ENCODE data around the gene AKR1E2. TPM values are rescaled to one million over a fixed set of nuclear protein-coding genes. Genes with fewer than 3 reads are reported as not detected.
"Not testable (repeated sequence)": the region's sequence is repeated elsewhere in the genome, so short reads cannot be mapped to it uniquely, and the experiment has no call there.

Gene AKR1E2
- total and polyA plus RNA-seq, 2 experiments from 2014 or later = 5.2 to 16.0 TPM

DNA sequence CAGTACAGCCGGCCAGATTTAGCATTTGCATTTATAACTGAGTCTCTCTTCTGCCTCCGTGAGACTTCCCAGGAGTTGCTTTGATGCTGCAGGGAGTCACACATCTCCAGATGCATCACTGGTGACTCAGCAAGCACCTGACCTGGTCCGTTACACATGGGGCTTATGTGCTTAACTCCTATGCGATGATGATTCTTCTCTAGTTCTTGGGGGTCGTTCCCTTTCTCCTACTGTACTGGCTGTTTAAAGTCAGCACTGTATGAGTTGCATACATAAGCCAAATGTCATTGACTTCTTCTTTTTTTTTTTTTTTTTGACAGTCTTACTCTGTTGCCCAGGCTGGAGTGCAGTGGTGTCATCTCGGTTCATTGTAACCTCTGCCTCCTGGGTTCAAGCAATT, 13.0 kb upstream of the AKR1E2 start:
- in situ Hi-C loops (cut with MboI) = no loop called here
- peak; percentile 89 for DNase-seq
- H3K9ac ChIP-seq = no peak overlapping the region
- no peak overlapping the region for H2AFZ ChIP-seq
- no peak overlapping the region for H3K4me3 ChIP-seq
- no peak overlapping the region for H3K4me2 ChIP-seq (ENCODE audit: unreplicated experiment)
- no peaks in the 10 kb centered on the region for H3K9me2 ChIP-seq (ENCODE audit: insufficient read depth)
- H3F3A ChIP-seq (ENCODE audit: insufficient read depth) = peaks cover 18% of the 10 kb centered on the region
- H3K27me3 ChIP-seq (replicated peaks; ENCODE audit: insufficient read depth) = no peaks in the 10 kb centered on the region
- WGBS, 2 experiments (ENCODE audit: low coverage in 1 of 2, low lambda C conversion rate in 2 of 2, missing lambda C conversion rate in 2 of 2) = 31 to 41% methylated on average over 6 of the region's 6 CpGs
- no peaks in the 10 kb centered on the region for H3K36me3 ChIP-seq (ENCODE audit: low read depth)
- TF ChIP-seq EZH2 (IDR thresholded peaks at IDR 0.05; ENCODE audit: insufficient read depth, poor library complexity, severe bottlenecking) = no peak
- TF ChIP-seq EZH2phosphoT487 (IDR thresholded peaks at IDR 0.05; ENCODE audit: insufficient read depth, low read depth) = no peak
- H3K4me1 ChIP-seq (ENCODE audit: insufficient read depth) = peaks cover 32% of the 10 kb centered on the region
- H3K79me2 ChIP-seq (ENCODE audit: insufficient read depth) = no peaks in the 10 kb centered on the region
- no peaks in the 10 kb centered on the region for H3K9me3 ChIP-seq (ENCODE audit: low read depth)
- peak overlapping the region; percentile 23; the same call in 1 of the 2 replicates for H3K27ac ChIP-seq
- no peaks in the 10 kb centered on the region for H4K20me1 ChIP-seq (ENCODE audit: insufficient read depth)

DNA sequence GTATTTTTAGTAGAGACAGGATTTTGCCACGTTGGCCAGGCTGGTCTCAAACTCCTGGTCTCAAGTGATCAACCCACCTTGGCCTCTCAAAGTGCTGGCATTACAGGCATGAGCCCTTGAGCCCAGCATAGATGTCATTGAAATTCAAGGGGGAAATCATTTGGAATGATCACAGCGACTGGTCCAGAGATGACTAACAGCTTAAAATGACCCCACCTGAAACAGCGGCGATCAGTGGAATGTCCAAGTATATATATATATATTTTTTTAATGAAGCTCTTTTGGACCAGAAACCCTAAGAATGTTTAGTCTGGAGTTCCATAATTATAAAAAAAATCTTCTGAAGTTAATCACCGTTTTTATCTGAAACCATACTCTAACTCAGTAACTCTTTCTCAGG, 12.5 kb upstream of the AKR1E2 start:
- no peak overlapping the region; the same call in 1 of the 2 replicates for H3K27ac ChIP-seq
- H4K20me1 ChIP-seq (ENCODE audit: insufficient read depth) = no peaks in the 10 kb centered on the region
- H3K4me3 ChIP-seq = no peak overlapping the region
- no peaks in the 10 kb centered on the region for H3K79me2 ChIP-seq (ENCODE audit: insufficient read depth)
- WGBS, 2 experiments (ENCODE audit: low coverage in 1 of 2, low lambda C conversion rate in 2 of 2, missing lambda C conversion rate in 2 of 2) = 77 to 79% methylated on average over 5 of the region's 5 CpGs
- no peaks in the 10 kb centered on the region for H3K9me3 ChIP-seq (ENCODE audit: low read depth)
- H3K4me1 ChIP-seq (ENCODE audit: insufficient read depth) = peaks cover 29% of the 10 kb centered on the region
- no peaks in the 10 kb centered on the region for H3K9me2 ChIP-seq (ENCODE audit: insufficient read depth)
- no peak for DNase-seq
- peaks cover 15% of the 10 kb centered on the region for H3F3A ChIP-seq (ENCODE audit: insufficient read depth)
- H2AFZ ChIP-seq = no peak overlapping the region
- H3K36me3 ChIP-seq (ENCODE audit: low read depth) = no peaks in the 10 kb centered on the region
- H3K27me3 ChIP-seq (replicated peaks; ENCODE audit: insufficient read depth) = no peaks in the 10 kb centered on the region
- H3K9ac ChIP-seq = no peak overlapping the region
- no peak overlapping the region for H3K4me2 ChIP-seq (ENCODE audit: unreplicated experiment)
- TF ChIP-seq EZH2phosphoT487 (IDR thresholded peaks at IDR 0.05; ENCODE audit: insufficient read depth, low read depth) (no peak), EZH2 (IDR thresholded peaks at IDR 0.05; ENCODE audit: insufficient read depth, poor library complexity, severe bottlenecking) (no peak)
- in situ Hi-C loops (cut with MboI) = no loop called here

GRCh38 chr10:4815646-4816180, 10.3 kb upstream of the AKR1E2 start:
- H3K4me3 ChIP-seq; in situ Hi-C loops (cut with MboI); H3K9me3 ChIP-seq (ENCODE audit: low read depth); H3K27ac ChIP-seq; H3K27me3 ChIP-seq (replicated peaks; ENCODE audit: insufficient read depth); H3K79me2 ChIP-seq (ENCODE audit: insufficient read depth); H3K36me3 ChIP-seq (ENCODE audit: low read depth); H3K9me2 ChIP-seq (ENCODE audit: insufficient read depth); H2AFZ ChIP-seq; H3K4me2 ChIP-seq (ENCODE audit: unreplicated experiment); H3K9ac ChIP-seq; H4K20me1 ChIP-seq (ENCODE audit: insufficient read depth): not testable (repeated sequence)
- Histone ChIP-seq H3K4me1 (ENCODE audit: insufficient read depth) (peaks cover 22% of the 10 kb centered on the region), H3F3A (ENCODE audit: insufficient read depth) (peaks cover 13% of the 10 kb centered on the region)
- DNase-seq = peak; percentile 59
- 0 to 6% methylated on average over 2 to 3 of the region's 11 CpGs for WGBS, 2 experiments (ENCODE audit: low coverage in 1 of 2, low lambda C conversion rate in 2 of 2, missing lambda C conversion rate in 2 of 2)

GRCh38 chr10:4816966-4817365, 9.0 kb upstream of the AKR1E2 start:
- no peaks in the 10 kb centered on the region for H4K20me1 ChIP-seq (ENCODE audit: insufficient read depth)
- no peaks in the 10 kb centered on the region for H3K36me3 ChIP-seq (ENCODE audit: low read depth)
- TF ChIP-seq EZH2 (IDR thresholded peaks at IDR 0.05; ENCODE audit: insufficient read depth, poor library complexity, severe bottlenecking) = no peak
- no peak for TF ChIP-seq EZH2phosphoT487 (IDR thresholded peaks at IDR 0.05; ENCODE audit: insufficient read depth, low read depth)
- no peak overlapping the region for H3K9ac ChIP-seq
- H3K4me2 ChIP-seq (ENCODE audit: unreplicated experiment) = no peak overlapping the region
- peaks cover 13% of the 10 kb centered on the region for H3F3A ChIP-seq (ENCODE audit: insufficient read depth)
- WGBS, 2 experiments (ENCODE audit: low coverage in 1 of 2, low lambda C conversion rate in 2 of 2, missing lambda C conversion rate in 2 of 2) = 72 to 82% methylated on average over 4 of the region's 4 CpGs
- H3K27ac ChIP-seq = no peak overlapping the region
- H3K9me2 ChIP-seq (ENCODE audit: insufficient read depth) = no peaks in the 10 kb centered on the region
- H3K9me3 ChIP-seq (ENCODE audit: low read depth) = no peaks in the 10 kb centered on the region
- no peak overlapping the region for H3K4me3 ChIP-seq
- DNase-seq = no peak
- peaks cover 17% of the 10 kb centered on the region for H3K4me1 ChIP-seq (ENCODE audit: insufficient read depth)
- no peaks in the 10 kb centered on the region for H3K27me3 ChIP-seq (replicated peaks; ENCODE audit: insufficient read depth)
- no peaks in the 10 kb centered on the region for H3K79me2 ChIP-seq (ENCODE audit: insufficient read depth)
- in situ Hi-C loops (cut with MboI) = no loop called here
- no peak overlapping the region for H2AFZ ChIP-seq

GRCh38 chr10:4819067-4819466, 6.9 kb upstream of the AKR1E2 start:
- DNase-seq = no peak
- H3K4me1 ChIP-seq (ENCODE audit: insufficient read depth) = peaks cover 7% of the 10 kb centered on the region
- H4K20me1 ChIP-seq (ENCODE audit: insufficient read depth) = no peaks in the 10 kb centered on the region
- no peak overlapping the region for H3K27ac ChIP-seq
- no peaks in the 10 kb centered on the region for H3K9me2 ChIP-seq (ENCODE audit: insufficient read depth)
- TF ChIP-seq EZH2 (IDR thresholded peaks at IDR 0.05; ENCODE audit: insufficient read depth, poor library complexity, severe bottlenecking) = no peak
- no peak for TF ChIP-seq EZH2phosphoT487 (IDR thresholded peaks at IDR 0.05; ENCODE audit: insufficient read depth, low read depth)
- H3K27me3 ChIP-seq (replicated peaks; ENCODE audit: insufficient read depth) = no peaks in the 10 kb centered on the region
- in situ Hi-C loops (cut with MboI) = no loop called here
- H3K36me3 ChIP-seq (ENCODE audit: low read depth) = no peaks in the 10 kb centered on the region
- H3K79me2 ChIP-seq (ENCODE audit: insufficient read depth) = no peaks in the 10 kb centered on the region
- H3K4me3 ChIP-seq = no peak overlapping the region
- no peak overlapping the region for H3K9ac ChIP-seq
- 49 to 50% methylated on average over 2 of the region's 2 CpGs for WGBS, 2 experiments (ENCODE audit: low coverage in 1 of 2, low lambda C conversion rate in 2 of 2, missing lambda C conversion rate in 2 of 2)
- no peak overlapping the region for H3K4me2 ChIP-seq (ENCODE audit: unreplicated experiment)
- no peak overlapping the region for H2AFZ ChIP-seq
- H3K9me3 ChIP-seq (ENCODE audit: low read depth) = no peaks in the 10 kb centered on the region
- H3F3A ChIP-seq (ENCODE audit: insufficient read depth) = peaks cover 10% of the 10 kb centered on the region

Data from GM23248 (cell line).